Right atrium auricular region (tissue), 2 donors: ENCODE data around the gene C1QC. TPM values are rescaled to one million over a fixed set of nuclear protein-coding genes. Genes with fewer than 3 reads are reported as not detected.

Experiments used
- DNase-seq: peaks from one replicate; pipeline ENCODE4 v3.0.0-alpha.2; 2019; ENCODE audit warnings: low spot score
- H3K27ac ChIP-seq, 2 donors: fragments of 200-600 bp; sonication (generic); 1 replicate in 1 of 2; 2 replicates in 1 of 2; pipeline ENCODE4 v1.5.1; 2016 to 2019
- H3K27me3 ChIP-seq, 2 donors: fragments of 200-600 bp; sonication (generic); one replicate each; pipeline versions ENCODE4 v1.5.1 to v1.6.0; 2017 to 2019
- H3K36me3 ChIP-seq: fragments of 200-600 bp; sonication (generic); one replicate; pipeline ENCODE4 v1.5.1; 2016
- H3K4me1 ChIP-seq, 2 donors: fragments of 200-600 bp; sonication (generic); one replicate each; pipeline versions ENCODE4 v1.5.1 to v1.6.0; 2017 to 2019
- H3K4me3 ChIP-seq, 2 donors: fragments of 200-600 bp; sonication (generic); 1 replicate in 1 of 2; 2 replicates in 1 of 2; pipeline ENCODE4 v1.5.1; 2017 to 2019; ENCODE audit warnings: mild to moderate bottlenecking in 1 of 2, moderate library complexity in 1 of 2
- H3K9me3 ChIP-seq, 2 donors: fragments of 200-600 bp; sonication (generic); one replicate each; pipeline ENCODE4 v1.5.1; 2019
- total RNA-seq, 2 donors: library from RNA; depleted of rRNA; stranded (reverse); fragments of >200 nt; gene quantifications; one replicate each; pipeline ENCODE4 v1.1.0, GENCODE V29; 2016
- TF ChIP-seq, protein P1 (sequence below), 2 donors: fragments of 200-600 bp; sonication (generic); IDR thresholded peaks; one replicate each; pipeline ENCODE4 v1.5.1; 2019; ENCODE audit warnings: antibody characterized with exemption in 2 of 2

The C1QC gene
- total RNA-seq, 2 donors from 2014 or later: 31.4 to 126 TPM

GRCh38 chr1:22613951-22614350 is 29.5 kb upstream of the C1QC start:
- Histone ChIP-seq H3K9me3 (no peaks in the 10 kb centered on the region), H3K27ac (no peak overlapping the region), H3K4me3 (no peak overlapping the region), H3K27me3 (no peaks in the 10 kb centered on the region), H3K36me3 (no peaks in the 10 kb centered on the region), H3K4me1 (no peaks in the 10 kb centered on the region)
- TF ChIP-seq, protein P1, sequence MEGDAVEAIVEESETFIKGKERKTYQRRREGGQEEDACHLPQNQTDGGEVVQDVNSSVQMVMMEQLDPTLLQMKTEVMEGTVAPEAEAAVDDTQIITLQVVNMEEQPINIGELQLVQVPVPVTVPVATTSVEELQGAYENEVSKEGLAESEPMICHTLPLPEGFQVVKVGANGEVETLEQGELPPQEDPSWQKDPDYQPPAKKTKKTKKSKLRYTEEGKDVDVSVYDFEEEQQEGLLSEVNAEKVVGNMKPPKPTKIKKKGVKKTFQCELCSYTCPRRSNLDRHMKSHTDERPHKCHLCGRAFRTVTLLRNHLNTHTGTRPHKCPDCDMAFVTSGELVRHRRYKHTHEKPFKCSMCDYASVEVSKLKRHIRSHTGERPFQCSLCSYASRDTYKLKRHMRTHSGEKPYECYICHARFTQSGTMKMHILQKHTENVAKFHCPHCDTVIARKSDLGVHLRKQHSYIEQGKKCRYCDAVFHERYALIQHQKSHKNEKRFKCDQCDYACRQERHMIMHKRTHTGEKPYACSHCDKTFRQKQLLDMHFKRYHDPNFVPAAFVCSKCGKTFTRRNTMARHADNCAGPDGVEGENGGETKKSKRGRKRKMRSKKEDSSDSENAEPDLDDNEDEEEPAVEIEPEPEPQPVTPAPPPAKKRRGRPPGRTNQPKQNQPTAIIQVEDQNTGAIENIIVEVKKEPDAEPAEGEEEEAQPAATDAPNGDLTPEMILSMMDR (IDR thresholded peaks at IDR 0.05): no peak
- DNase-seq: no peak

- Histone ChIP-seq H3K4me1 (no peaks in the 10 kb centered on the region), H3K9me3 (no peaks in the 10 kb centered on the region), H3K4me3 (no peak overlapping the region), H3K36me3 (no peaks in the 10 kb centered on the region), H3K27ac (no peak overlapping the region), H3K27me3 (peaks cover 0 to 7% of the 10 kb centered on the region in 2 donors)
- no peak for DNase-seq
- TF ChIP-seq, protein P1 (IDR thresholded peaks at IDR 0.05): no peak
Observed at GRCh38 chr1:22615886-22616285, 27.5 kb upstream of the C1QC start.

- no peaks in the 10 kb centered on the region for H3K9me3 ChIP-seq
- TF ChIP-seq, protein P1 (IDR thresholded peaks at IDR 0.05): no peak
- H3K4me3 ChIP-seq: no peak overlapping the region
- no peaks in the 10 kb centered on the region for H3K4me1 ChIP-seq
- H3K27me3 ChIP-seq: peaks cover 0 to 7% of the 10 kb centered on the region in 2 donors
- no peak for DNase-seq
- H3K27ac ChIP-seq: no peak overlapping the region
- no peaks in the 10 kb centered on the region for H3K36me3 ChIP-seq
Observed at GRCh38 chr1:22616571-22616970, 26.9 kb upstream of the C1QC start.

GRCh38 chr1:22618056-22618455 is 25.4 kb upstream of the C1QC start:
- peaks cover 0 to 7% of the 10 kb centered on the region in 2 donors for H3K27me3 ChIP-seq
- TF ChIP-seq, protein P1 (IDR thresholded peaks at IDR 0.05): no peak
- no peak overlapping the region for H3K27ac ChIP-seq

DNA sequence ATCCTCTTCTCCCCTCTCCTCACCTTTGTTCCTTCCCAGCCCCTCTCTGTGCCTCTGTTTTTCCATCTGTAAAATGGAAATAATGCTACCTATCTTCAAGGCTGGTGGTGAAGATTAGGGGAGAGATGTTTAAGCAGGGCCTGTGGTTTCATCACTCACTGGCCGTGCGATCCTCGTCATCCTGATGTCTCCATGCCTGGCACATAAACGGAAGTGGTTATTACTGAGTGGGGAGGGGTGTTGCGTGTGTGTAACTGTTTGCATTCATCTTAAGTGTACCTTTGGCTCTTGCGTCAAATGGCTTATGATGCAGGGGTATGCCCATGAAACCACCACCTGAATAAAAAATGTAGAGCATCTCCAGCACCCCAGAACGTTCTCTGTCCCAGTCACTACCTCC is 24.2 kb upstream of the C1QC start:
- Histone ChIP-seq H3K27me3 (peaks cover 0 to 7% of the 10 kb centered on the region in 2 donors), H3K36me3 (no peaks in the 10 kb centered on the region), H3K9me3 (no peaks in the 10 kb centered on the region), H3K4me1 (no peaks in the 10 kb centered on the region), H3K4me3 (no peak overlapping the region), H3K27ac (no peak overlapping the region)
- DNase-seq: no peak
- TF ChIP-seq, protein P1 (IDR thresholded peaks at IDR 0.05): no peak

More at GRCh38 chr1:22618056-22618455, 25.4 kb upstream of the C1QC start:
- H3K4me3 ChIP-seq: no peak overlapping the region
- H3K4me1 ChIP-seq: no peaks in the 10 kb centered on the region
- no peaks in the 10 kb centered on the region for H3K9me3 ChIP-seq
- H3K36me3 ChIP-seq: no peaks in the 10 kb centered on the region
- no peak for DNase-seq

GRCh38 chr1:22619798-22620197 is 23.6 kb upstream of the C1QC start:
- TF ChIP-seq, protein P1 (IDR thresholded peaks at IDR 0.05): no peak
- Histone ChIP-seq H3K4me3 (no peak overlapping the region), H3K36me3 (no peaks in the 10 kb centered on the region), H3K27ac (no peak overlapping the region), H3K9me3 (no peaks in the 10 kb centered on the region), H3K4me1 (no peaks in the 10 kb centered on the region), H3K27me3 (peaks cover 0 to 7% of the 10 kb centered on the region in 2 donors)
- no peak for DNase-seq
